HepG2 (cell line): Measurements from ENCODE around the gene DKKL1. TPM values are rescaled to one million over a fixed set of nuclear protein-coding genes. Genes with fewer than 3 reads are reported as not detected.

Experiments
- ATAC-seq: fragments of 200-7000 bp; cut with Tn5 transposase; 3 replicates; pipeline ENCODE4 v1.9.1; 2020; ENCODE audit warnings: mild to moderate bottlenecking, moderate library complexity
- Bru-seq: library from RNA; stranded (reverse); fragments of 400-500 nt; gene quantifications from one replicate; lab custom pipeline; 2021; lab: Mats Ljungman, UMichigan
- BruChase-seq, 2 experiments: library from RNA; stranded (reverse); fragments of 400-500 nt; gene quantifications; one replicate each; lab custom pipeline; 2021; lab: Mats Ljungman, UMichigan
- BruUV-seq: library from RNA; stranded (reverse); fragments of 400-500 nt; replicated peaks from 2 replicates; lab custom pipeline; 2021; lab: Mats Ljungman, UMichigan
- CTCF ChIA-PET: fragments of 300-600 bp; formaldehyde crosslinking; extraction: SDS; loops from one replicate; lab custom pipeline; 2021; ENCODE audit warnings: low total read pairs, inconsistent platforms, low intra/inter-chr PET ratio; lab: Yijun Ruan, JAX
- POLR2A ChIA-PET: fragments of 350-600 bp; sonication (Branson Sonifier 250); formaldehyde crosslinking; loops from one replicate; lab custom pipeline; 2020; ENCODE audit warnings: antibody characterized with exemption, inconsistent platforms; lab: Yijun Ruan, JAX
- DNase-seq: peaks from one replicate; pipeline ENCODE4 v3.0.0-alpha.2; 2015; ENCODE audit warnings: low spot score
- FAIRE-seq: peaks from 3 replicates; lab custom pipeline; 2011; peaks lifted over from hg19 to GRCh38; lab: Jason Lieb, UNC
- H2AFZ ChIP-seq: one replicate; pipeline ENCODE4 v1.6.1; 2011; ENCODE audit warnings: low read length, inconsistent platforms
- H3K27ac ChIP-seq: fragments of 300-600 bp; 3 replicates; pipeline ENCODE4 v1.8.0; 2011; ENCODE audit warnings: mixed run types, mild to moderate bottlenecking, mixed read lengths, low read length, inconsistent platforms; ENCODE audit not compliant: insufficient read depth; ENCODE audit errors: extremely low read length
- H3K27me3 ChIP-seq, 2 experiments: fragments of 200-600 bp in 1 of 2; 2 replicates in 1 of 2; 3 replicates in 1 of 2; pipeline versions ENCODE4 v1.6.0 to v1.8.0; 2011; ENCODE audit warnings: low read length in 2 of 2, mild to moderate bottlenecking in 2 of 2, moderate library complexity in 2 of 2, inconsistent platforms in 1 of 2; ENCODE audit not compliant: insufficient read depth in 2 of 2, control insufficient read depth in 1 of 2
- H3K36me3 ChIP-seq, 2 experiments: fragments of 200-600 bp in 1 of 2; replicated peaks in 1 of 2; 2 replicates in 1 of 2; 3 replicates in 1 of 2; pipeline versions ENCODE4 v1.5.1 to v1.8.0; 2011; ENCODE audit warnings: low read length in 2 of 2, inconsistent platforms in 1 of 2; ENCODE audit not compliant: insufficient read depth in 2 of 2, control insufficient read depth in 1 of 2
- H3K4me1 ChIP-seq: 2 replicates; pipeline ENCODE4 v1.5.1; 2012; ENCODE audit warnings: low read length, inconsistent platforms; ENCODE audit not compliant: insufficient read depth
- H3K4me2 ChIP-seq: 2 replicates; pipeline ENCODE4 v1.6.0; 2011; ENCODE audit warnings: low read depth, low read length, inconsistent platforms
- H3K4me3 ChIP-seq, 3 experiments: fragments of 200-600 bp in 1 of 3; sonication (generic), shearing (Covaris generic) in 1 of 3; replicated peaks in 1 of 3; 2 replicates each; pipeline ENCODE4 v1.5.1; 2011 to 2016; ENCODE audit warnings: low read length in 3 of 3, inconsistent platforms in 2 of 3, low read depth in 2 of 3, mild to moderate bottlenecking in 2 of 3, control low read depth in 1 of 3, mixed read lengths in 1 of 3; ENCODE audit not compliant: insufficient read depth in 1 of 3
- H3K79me2 ChIP-seq: one replicate; pipeline ENCODE4 v1.6.1; 2011; ENCODE audit warnings: low read length, inconsistent platforms; ENCODE audit not compliant: insufficient read depth
- H3K9ac ChIP-seq: 2 replicates; pipeline ENCODE4 v1.6.0; 2011; ENCODE audit warnings: mild to moderate bottlenecking, low read depth, low read length, inconsistent platforms; ENCODE audit not compliant: insufficient read depth
- H3K9me3 ChIP-seq: 2 replicates; pipeline ENCODE4 v1.5.1; 2012; ENCODE audit warnings: mild to moderate bottlenecking, low read length
- H4K20me1 ChIP-seq: 2 replicates; pipeline ENCODE4 v1.6.0; 2011; ENCODE audit warnings: inconsistent platforms, mild to moderate bottlenecking, low read length, moderate library complexity; ENCODE audit not compliant: insufficient read depth
- XRCC5 ChIP-seq: fragments of 200-400 bp; formaldehyde crosslinking; optimal IDR thresholded peaks from 2 replicates; pipeline ENCODE3; 2017; ENCODE audit warnings: mild to moderate bottlenecking, low read length
- ZNF589 ChIP-seq: sonication (generic); formaldehyde crosslinking; conservative IDR thresholded peaks from 2 replicates; pipeline ENCODE4 v1.8.0; 2022; ENCODE audit warnings: mild to moderate bottlenecking, moderate library complexity, missing genetic modification reagents
- WGBS: methylation state at CpG from one replicate; pipeline ENCODE4 v1.1.6; 2017; ENCODE audit warnings: low lambda C conversion rate; 5-methylcytosine and 5-hydroxymethylcytosine counted together
- in situ Hi-C: cut with HindIII; loops from 2 replicates; pipeline ENCODE4 v1.10.0; 2017; ENCODE audit warnings: low pct_unique_long_range_greater_than_20kb; ENCODE audit not compliant: extremely low pct_ligation_motif_present
- intact Hi-C: fragments of 100-400 bp; cut with micrococcal nuclease; formaldehyde crosslinking; loops from one replicate; pipeline ENCODE4 v1.10.0; 2022; ENCODE audit not compliant: unreplicated experiment
- long read RNA-seq, 2 experiments: library from RNA in 1 of 2; library from polyadenylated mRNA in 1 of 2; stranded (forward) in 1 of 2; unstranded in 1 of 2; transcript quantifications; one replicate each; pipeline ENCODE4 v2.0.0, GENCODE V29; 2019 to 2022
- polyA minus RNA-seq, 3 experiments: library from RNA; depleted of rRNA, polyadenylated mRNA; stranded (reverse); fragments of >200 nt; gene quantifications; 2 replicates each; pipeline ENCODE4 v1.2.3, GENCODE V29; 2011; ENCODE audit warnings: low replicate concordance in 1 of 3
- polyA plus RNA-seq, 8 experiments: library from polyadenylated mRNA; depleted of rRNA in 3 of 8; stranded (reverse) in 7 of 8; unstranded in 1 of 8; fragments of >200 nt; fragmentation: Illumina TruSeq in 4 of 8; extraction: Trizol in 4 of 8; gene quantifications; 2 replicates each; pipeline versions ENCODE4 v1.2.1 to v1.2.3, GENCODE V29; 2011 to 2016; ENCODE audit warnings: low read depth in 4 of 8, missing spikeins in 1 of 8, mixed read lengths in 1 of 8; ENCODE audit not compliant: insufficient read depth in 1 of 8
- total RNA-seq, 5 experiments: library from RNA; depleted of rRNA; stranded (reverse); fragments of >200 nt; fragmentation: Illumina TruSeq; extraction: Trizol; gene quantifications; 2 replicates each; pipeline ENCODE4 v1.2.3, GENCODE V29; 2016; ENCODE audit warnings: low read depth in 1 of 5
- TF ChIP-seq, protein P1 (sequence below): IDR thresholded peaks from 2 replicates; pipeline ENCODE4 v1.4.0; 2020; ENCODE audit warnings: mild to moderate bottlenecking, missing genetic modification reagents
- TF ChIP-seq, protein P2 (sequence below): sonication (generic); formaldehyde crosslinking; conservative IDR thresholded peaks from 2 replicates; pipeline ENCODE4 v1.4.0; 2020; ENCODE audit warnings: missing genetic modification reagents

DKKL1 gene
- total RNA-seq (2016; rRNA removed; fragmentation: Illumina TruSeq; extraction: Trizol) (0.31 TPM in 1 of 2 replicates, not detected in the other), polyA plus RNA-seq (2011; rRNA removed) (0.30 and 0.33 TPM in 2 replicates), polyA minus RNA-seq (2011; rRNA and poly(A)+ RNA removed; ENCODE audit: low replicate concordance) (not detected in 2 replicates), Bru-seq, nascent RNA (percentile 20 among the genes with signal in this experiment), BruChase-seq, experiment 1, labeled RNA remaining after a 6-hour chase (percentile 20 among the genes with signal in this experiment), BruChase-seq, experiment 2, labeled RNA remaining after a 2-hour chase (percentile 21 among the genes with signal in this experiment)
- total RNA-seq (2016; cell fraction: cytosol; rRNA removed; fragmentation: Illumina TruSeq; extraction: Trizol; ENCODE audit: low read depth) = not detected in 2 replicates
- total RNA-seq (2016; cell fraction: insoluble cytoplasmic fraction; rRNA removed; fragmentation: Illumina TruSeq; extraction: Trizol) = 0.17 TPM in 1 of 2 replicates, not detected in the other
- not detected in 2 replicates for total RNA-seq (2016; cell fraction: membrane; rRNA removed; fragmentation: Illumina TruSeq; extraction: Trizol)
- not detected in 2 replicates for total RNA-seq (2016; cell fraction: nucleus; rRNA removed; fragmentation: Illumina TruSeq; extraction: Trizol)
- 0.13 and 0.24 TPM in 2 replicates for polyA plus RNA-seq (2011; cell fraction: cytosol; rRNA removed)
- 0.16 and 0.45 TPM in 2 replicates for polyA plus RNA-seq (2011; cell fraction: nucleus; rRNA removed)
- 0.29 TPM in 1 of 2 replicates, not detected in the other for polyA plus RNA-seq (2012)
- polyA plus RNA-seq (2016; cell fraction: cytosol; fragmentation: Illumina TruSeq; extraction: Trizol; ENCODE audit: low read depth) = not detected in 2 replicates
- polyA plus RNA-seq (2016; cell fraction: insoluble cytoplasmic fraction; fragmentation: Illumina TruSeq; extraction: Trizol; ENCODE audit: low read depth) = not detected in 2 replicates
- not detected in 2 replicates for polyA plus RNA-seq (2016; cell fraction: membrane; fragmentation: Illumina TruSeq; extraction: Trizol; ENCODE audit: low read depth)
- 1.0 TPM in 1 of 2 replicates, not detected in the other for polyA plus RNA-seq (2016; cell fraction: nucleus; fragmentation: Illumina TruSeq; extraction: Trizol; ENCODE audit: insufficient read depth, low read depth)
- not detected in 2 replicates for polyA minus RNA-seq (2011; cell fraction: cytosol; rRNA and poly(A)+ RNA removed)
- polyA minus RNA-seq (2011; cell fraction: nucleus; rRNA and poly(A)+ RNA removed) = not detected in 2 replicates
- long read RNA-seq, experiment 1 = 0 reads
- long read RNA-seq, experiment 2, partial matches to known transcripts = 0 of 2 reads
- long read RNA-seq, experiment 2, other reads (novel, unspliced or antisense) = 2 of 2 reads

DNA sequence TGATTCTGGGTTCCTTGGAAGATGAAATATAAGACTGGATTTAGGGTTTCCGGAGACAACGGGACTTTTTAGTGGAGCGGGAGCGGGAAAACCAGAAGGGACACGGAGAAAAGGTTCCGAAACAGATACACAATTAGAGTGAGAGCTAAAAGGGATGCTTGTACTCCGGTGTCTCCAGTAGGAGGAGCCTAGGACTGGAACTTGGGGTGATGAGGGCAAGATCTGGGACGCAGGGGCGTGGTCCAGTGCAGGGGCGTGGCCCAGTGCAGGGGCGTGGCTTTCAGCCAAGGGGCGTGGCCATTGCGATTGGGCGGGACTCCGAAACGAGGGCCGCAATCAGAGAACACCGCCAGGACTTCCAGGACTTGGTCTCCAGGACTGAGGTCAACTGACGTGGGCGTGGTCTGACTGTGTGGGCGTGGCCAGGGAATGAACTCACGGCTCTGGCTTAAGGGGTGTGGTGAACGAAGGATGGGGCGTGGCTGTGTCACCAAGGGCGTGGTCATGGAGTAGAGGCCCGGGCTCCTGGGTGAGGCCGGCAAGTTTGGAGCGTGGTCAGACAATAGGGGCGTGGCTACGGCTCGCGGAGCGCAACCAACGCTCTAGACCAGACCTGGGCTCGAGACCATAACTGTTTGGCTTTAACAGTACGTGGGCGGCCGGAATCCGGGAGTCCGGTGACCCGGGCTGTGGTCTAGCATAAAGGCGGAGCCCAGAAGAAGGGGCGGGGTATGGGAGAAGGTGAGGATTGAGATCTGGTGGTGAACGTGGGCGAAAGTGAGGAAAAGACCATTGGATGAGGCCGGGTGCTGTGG is at the start of gene DKKL1:
Gene DKKL1 (plus strand): TSS at position 610 of the 815 bp plus-strand sequence. CDS start 122 bp downstream, at position 732.
- CTCF ChIA-PET = no interaction called here
- DNase-seq (peak; percentile 96), ATAC-seq (peak; percentile 79), FAIRE-seq (peak; percentile 97)
- Histone ChIP-seq H4K20me1 (no peaks in the 10 kb centered on the region), H3K27me3 (no peaks in the 10 kb centered on the region), H3K4me2 (peak within 1 kb of the TSS; percentile 98), H3K36me3 (peaks cover 1 to 4% of the 10 kb centered on the region in 2 experiments; a peak in 1 of 5 replicates), H3K4me1 (peaks cover 24% of the 10 kb centered on the region), H3K79me2 (no peaks in the 10 kb centered on the region), H3K27ac (no peak within 1 kb of the TSS), H2AFZ (no peak within 1 kb of the TSS), H3K4me3 (peak within 1 kb of the TSS; percentile 67 to 88 (median 87)), H3K9ac (peak within 1 kb of the TSS; percentile 80), H3K9me3 (no peaks in the 10 kb centered on the region)
- POLR2A ChIA-PET = interaction anchor here (1.0 to 1.5 kb wide), 2 partner anchors 88 to 116 kb away, joined by 3 read pairs; partner anchors contain the start of gene PIH1D1
- BruUV-seq = no TSS peak
- in situ Hi-C loops = no loop called here
- WGBS = 7% methylated on average over 35 of the region's 46 CpGs
- intact Hi-C loops = no loop called here
- TF ChIP-seq, protein P1, sequence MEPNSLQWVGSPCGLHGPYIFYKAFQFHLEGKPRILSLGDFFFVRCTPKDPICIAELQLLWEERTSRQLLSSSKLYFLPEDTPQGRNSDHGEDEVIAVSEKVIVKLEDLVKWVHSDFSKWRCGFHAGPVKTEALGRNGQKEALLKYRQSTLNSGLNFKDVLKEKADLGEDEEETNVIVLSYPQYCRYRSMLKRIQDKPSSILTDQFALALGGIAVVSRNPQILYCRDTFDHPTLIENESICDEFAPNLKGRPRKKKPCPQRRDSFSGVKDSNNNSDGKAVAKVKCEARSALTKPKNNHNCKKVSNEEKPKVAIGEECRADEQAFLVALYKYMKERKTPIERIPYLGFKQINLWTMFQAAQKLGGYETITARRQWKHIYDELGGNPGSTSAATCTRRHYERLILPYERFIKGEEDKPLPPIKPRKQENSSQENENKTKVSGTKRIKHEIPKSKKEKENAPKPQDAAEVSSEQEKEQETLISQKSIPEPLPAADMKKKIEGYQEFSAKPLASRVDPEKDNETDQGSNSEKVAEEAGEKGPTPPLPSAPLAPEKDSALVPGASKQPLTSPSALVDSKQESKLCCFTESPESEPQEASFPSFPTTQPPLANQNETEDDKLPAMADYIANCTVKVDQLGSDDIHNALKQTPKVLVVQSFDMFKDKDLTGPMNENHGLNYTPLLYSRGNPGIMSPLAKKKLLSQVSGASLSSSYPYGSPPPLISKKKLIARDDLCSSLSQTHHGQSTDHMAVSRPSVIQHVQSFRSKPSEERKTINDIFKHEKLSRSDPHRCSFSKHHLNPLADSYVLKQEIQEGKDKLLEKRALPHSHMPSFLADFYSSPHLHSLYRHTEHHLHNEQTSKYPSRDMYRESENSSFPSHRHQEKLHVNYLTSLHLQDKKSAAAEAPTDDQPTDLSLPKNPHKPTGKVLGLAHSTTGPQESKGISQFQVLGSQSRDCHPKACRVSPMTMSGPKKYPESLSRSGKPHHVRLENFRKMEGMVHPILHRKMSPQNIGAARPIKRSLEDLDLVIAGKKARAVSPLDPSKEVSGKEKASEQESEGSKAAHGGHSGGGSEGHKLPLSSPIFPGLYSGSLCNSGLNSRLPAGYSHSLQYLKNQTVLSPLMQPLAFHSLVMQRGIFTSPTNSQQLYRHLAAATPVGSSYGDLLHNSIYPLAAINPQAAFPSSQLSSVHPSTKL (CRISPR knock-in tag) = no peak
- TF ChIP-seq, protein P2, sequence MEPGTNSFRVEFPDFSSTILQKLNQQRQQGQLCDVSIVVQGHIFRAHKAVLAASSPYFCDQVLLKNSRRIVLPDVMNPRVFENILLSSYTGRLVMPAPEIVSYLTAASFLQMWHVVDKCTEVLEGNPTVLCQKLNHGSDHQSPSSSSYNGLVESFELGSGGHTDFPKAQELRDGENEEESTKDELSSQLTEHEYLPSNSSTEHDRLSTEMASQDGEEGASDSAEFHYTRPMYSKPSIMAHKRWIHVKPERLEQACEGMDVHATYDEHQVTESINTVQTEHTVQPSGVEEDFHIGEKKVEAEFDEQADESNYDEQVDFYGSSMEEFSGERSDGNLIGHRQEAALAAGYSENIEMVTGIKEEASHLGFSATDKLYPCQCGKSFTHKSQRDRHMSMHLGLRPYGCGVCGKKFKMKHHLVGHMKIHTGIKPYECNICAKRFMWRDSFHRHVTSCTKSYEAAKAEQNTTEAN (CRISPR knock-in tag) = no peak
- no peak for TF ChIP-seq ZNF589
- no peak for TF ChIP-seq XRCC5
